Lung (tissue), 12 donors: ENCODE data around the gene TCF12. TPM values are rescaled to one million over a fixed set of nuclear protein-coding genes. Genes with fewer than 3 reads are reported as not detected.

Experiments
- ATAC-seq: fragments of 200-7000 bp; cut with Tn5 transposase; one replicate; pipeline ENCODE4 v1.9.1; 2020; ENCODE audit warnings: moderate number of reproducible peaks; ENCODE audit not compliant: insufficient read depth, low FRiP score
- DNase-seq, 3 donors: peaks; one replicate each; pipeline ENCODE4 v3.0.0-alpha.2; 2013 to 2017
- H3K27ac ChIP-seq, 2 donors: one replicate each; pipeline ENCODE4 v1.5.1; 2013; ENCODE audit warnings: mild to moderate bottlenecking in 2 of 2, moderate library complexity in 2 of 2, control low read depth in 1 of 2, inconsistent platforms in 1 of 2, low read depth in 1 of 2, low read length in 1 of 2
- H3K27me3 ChIP-seq, 3 donors: one replicate each; pipeline ENCODE4 v1.5.1; 2013; ENCODE audit warnings: low read length in 2 of 3; ENCODE audit not compliant: control insufficient read depth in 3 of 3, insufficient read depth in 3 of 3
- H3K36me3 ChIP-seq, 4 donors: one replicate each; pipeline ENCODE4 v1.5.1; 2013; ENCODE audit warnings: low read length in 4 of 4, mild to moderate bottlenecking in 1 of 4, moderate library complexity in 1 of 4; ENCODE audit not compliant: control insufficient read depth in 4 of 4, insufficient read depth in 4 of 4
- H3K4me1 ChIP-seq, 5 donors: one replicate each; pipeline ENCODE4 v1.5.1; 2013; ENCODE audit warnings: low read length in 5 of 5, mild to moderate bottlenecking in 2 of 5, moderate library complexity in 1 of 5; ENCODE audit not compliant: control insufficient read depth in 5 of 5, insufficient read depth in 5 of 5
- H3K4me3 ChIP-seq: one replicate; pipeline ENCODE4 v1.5.1; 2013; ENCODE audit warnings: mild to moderate bottlenecking, control low read depth, moderate library complexity
- H3K9ac ChIP-seq, 2 donors: one replicate each; pipeline ENCODE4 v1.5.1; 2013; ENCODE audit warnings: low read length in 2 of 2, control low read depth in 1 of 2; ENCODE audit not compliant: insufficient read depth in 1 of 2
- H3K9me3 ChIP-seq, 4 donors: one replicate each; pipeline ENCODE4 v1.5.1; 2013; ENCODE audit warnings: low read length in 3 of 4, mild to moderate bottlenecking in 1 of 4, moderate library complexity in 1 of 4; ENCODE audit not compliant: control insufficient read depth in 4 of 4, insufficient read depth in 3 of 4
- WGBS, 2 donors: extraction: QIAGEN DNeasy Blood & Tissue Kit; methylation state at CpG; one replicate each; pipeline ENCODE4 v1.1.7; 2013; 5-methylcytosine and 5-hydroxymethylcytosine counted together
- polyA plus RNA-seq, 2 donors: library from polyadenylated mRNA; stranded (reverse); fragments of 200-250 nt; gene quantifications; one replicate each; pipeline ENCODE4 v1.2.1, GENCODE V29; 2013
- total RNA-seq, 2 donors: library from RNA; depleted of rRNA in 1 of 2; stranded (reverse); fragments of >200 nt in 1 of 2; gene quantifications; one replicate each; pipeline ENCODE4 v1.2.1, GENCODE V29; 2014 to 2021
- TF ChIP-seq, protein P1 (sequence below): IDR thresholded peaks from 2 replicates; pipeline ENCODE4 v1.5.1; 2012; ENCODE audit warnings: mild to moderate bottlenecking; ENCODE audit errors: control extremely low read depth, extremely low read depth
- donor health status: control.
- donor health status: control.
- donor health status: Bipolar disorder and iron deficiency.
- donor health status: healthy.
- donor health status: DM: yes; HTN: yes; CAD: no.

The TCF12 gene
- total and polyA plus RNA-seq, 4 donors: 9.6 to 314 (median 56.3) TPM

DNA sequence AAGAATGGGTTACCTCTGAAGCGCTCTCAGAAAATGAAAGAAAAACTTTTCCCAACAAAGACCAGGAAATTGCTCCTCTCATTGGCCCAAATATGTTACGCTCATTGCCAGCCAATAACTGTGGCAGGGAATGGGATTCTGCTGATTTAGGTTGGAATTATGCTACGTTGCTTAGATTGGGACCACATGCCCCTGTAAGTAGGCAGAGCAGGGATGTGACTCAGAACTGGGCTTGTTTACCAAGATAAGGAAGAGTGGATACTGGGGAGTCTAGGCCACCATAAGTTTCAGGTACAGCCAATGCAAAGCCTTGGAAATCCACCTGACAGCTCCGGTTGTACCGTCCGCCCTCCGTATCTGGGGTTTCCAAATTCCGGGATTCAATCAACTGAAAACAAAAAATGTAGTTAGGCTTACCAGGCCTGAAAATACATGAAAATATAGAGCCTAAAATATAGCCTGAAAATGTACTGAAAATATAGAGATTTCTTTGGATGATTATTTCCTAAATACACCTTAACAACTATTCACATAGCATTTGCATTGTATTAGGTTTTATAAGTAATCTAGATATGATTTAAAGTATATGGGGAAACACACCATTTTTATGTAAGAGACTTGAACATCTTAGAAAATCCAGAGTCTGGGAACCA is 1.5 kb upstream of the TCF12 start:
- H3K27me3 ChIP-seq: no peaks in the 10 kb centered on the region
- peaks cover 0 to 23% (median 3%) of the 10 kb centered on the region in 5 donors for H3K4me1 ChIP-seq
- no peak overlapping the region for H3K4me3 ChIP-seq
- ATAC-seq (no peak), DNase-seq (no peak)
- 98 to 99% methylated on average over 8 of the region's 8 CpGs for WGBS, 2 donors
- no peaks in the 10 kb centered on the region for H3K9me3 ChIP-seq
- TF ChIP-seq, protein P1, sequence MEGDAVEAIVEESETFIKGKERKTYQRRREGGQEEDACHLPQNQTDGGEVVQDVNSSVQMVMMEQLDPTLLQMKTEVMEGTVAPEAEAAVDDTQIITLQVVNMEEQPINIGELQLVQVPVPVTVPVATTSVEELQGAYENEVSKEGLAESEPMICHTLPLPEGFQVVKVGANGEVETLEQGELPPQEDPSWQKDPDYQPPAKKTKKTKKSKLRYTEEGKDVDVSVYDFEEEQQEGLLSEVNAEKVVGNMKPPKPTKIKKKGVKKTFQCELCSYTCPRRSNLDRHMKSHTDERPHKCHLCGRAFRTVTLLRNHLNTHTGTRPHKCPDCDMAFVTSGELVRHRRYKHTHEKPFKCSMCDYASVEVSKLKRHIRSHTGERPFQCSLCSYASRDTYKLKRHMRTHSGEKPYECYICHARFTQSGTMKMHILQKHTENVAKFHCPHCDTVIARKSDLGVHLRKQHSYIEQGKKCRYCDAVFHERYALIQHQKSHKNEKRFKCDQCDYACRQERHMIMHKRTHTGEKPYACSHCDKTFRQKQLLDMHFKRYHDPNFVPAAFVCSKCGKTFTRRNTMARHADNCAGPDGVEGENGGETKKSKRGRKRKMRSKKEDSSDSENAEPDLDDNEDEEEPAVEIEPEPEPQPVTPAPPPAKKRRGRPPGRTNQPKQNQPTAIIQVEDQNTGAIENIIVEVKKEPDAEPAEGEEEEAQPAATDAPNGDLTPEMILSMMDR: no peak
- H3K27ac ChIP-seq: no peak overlapping the region
- H3K9ac ChIP-seq: no peak overlapping the region
- H3K36me3 ChIP-seq: peaks cover 0 to 6% (median 0%) of the 10 kb centered on the region in 4 donors

DNA sequence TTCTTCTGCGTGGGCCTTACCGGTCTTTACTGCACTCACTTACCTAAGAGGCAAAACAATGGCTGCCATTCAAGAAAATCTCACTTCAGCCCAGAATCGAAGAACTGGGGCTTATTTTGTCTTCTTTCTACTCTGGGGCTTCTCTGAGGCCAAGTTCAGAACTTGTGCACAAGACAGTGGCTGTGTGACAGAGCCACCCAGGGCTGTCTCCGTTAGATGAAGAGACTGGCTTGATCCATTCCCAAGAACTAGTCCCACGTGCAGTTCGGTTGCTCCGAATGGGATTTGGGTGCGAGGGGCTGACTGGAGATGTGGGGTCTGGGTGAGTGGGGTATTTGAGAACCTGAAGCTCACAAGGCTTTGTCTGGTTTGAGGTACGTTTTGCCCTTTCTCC is 795 bp upstream of the TCF12 start:
- H3K9ac ChIP-seq: peak overlapping the region; percentile 81 to 87
- 12 to 19% methylated on average over 9 of the region's 9 CpGs for WGBS, 2 donors
- no peaks in the 10 kb centered on the region for H3K9me3 ChIP-seq
- peaks cover 0 to 6% (median under 1%) of the 10 kb centered on the region in 4 donors for H3K36me3 ChIP-seq
- DNase-seq (peak in 2 of 3 donors; percentile 25 to 49), ATAC-seq (no peak)
- H3K27ac ChIP-seq: peak overlapping the region; percentile 99
- no peaks in the 10 kb centered on the region for H3K27me3 ChIP-seq
- H3K4me1 ChIP-seq: peaks cover 0 to 23% (median 3%) of the 10 kb centered on the region in 5 donors
- peak overlapping the region; percentile 98 for H3K4me3 ChIP-seq
- TF ChIP-seq, protein P1: no peak

DNA sequence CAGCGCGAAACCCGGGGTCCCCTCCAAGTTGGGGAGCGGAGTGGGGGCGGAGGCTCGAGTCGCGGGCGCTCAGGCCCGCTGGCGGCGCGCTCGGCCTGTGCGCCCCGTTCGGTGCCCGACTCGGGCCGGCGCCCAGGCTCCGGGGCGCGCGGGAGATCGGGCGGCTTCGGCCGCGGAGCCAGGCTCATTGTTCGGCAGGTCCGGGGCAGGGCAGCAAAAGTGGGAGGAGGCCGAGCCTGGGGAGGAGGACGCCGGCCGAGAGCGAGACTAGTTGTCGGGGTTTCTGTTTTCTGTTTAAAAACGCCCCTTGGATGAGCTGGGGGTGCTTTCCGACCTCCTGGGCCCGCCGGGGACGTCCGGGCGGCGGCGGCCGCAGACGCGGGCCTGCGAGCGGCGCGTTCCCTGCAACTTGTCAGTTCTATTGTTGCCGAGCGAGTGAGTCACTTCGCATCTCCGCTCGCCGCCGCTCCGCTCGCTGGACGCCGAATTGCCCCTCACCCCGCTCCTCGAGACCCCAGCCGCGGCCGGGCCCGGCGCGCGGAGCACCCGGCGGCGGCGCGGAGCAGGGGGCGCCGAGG is 676 bp downstream of the TCF12 start:
- TF ChIP-seq, protein P1: no peak
- Histone ChIP-seq H3K27me3 (no peaks in the 10 kb centered on the region), H3K4me3 (peak overlapping the region; percentile 98), H3K9ac (peak overlapping the region; percentile 54 to 90), H3K36me3 (peaks cover 0 to 6% (median 2%) of the 10 kb centered on the region in 4 donors), H3K9me3 (no peaks in the 10 kb centered on the region), H3K4me1 (peaks cover 0 to 33% (median 3%) of the 10 kb centered on the region in 5 donors), H3K27ac (peak overlapping the region; percentile 99)
- DNase-seq (peak; percentile 62 to 71 (median 68)), ATAC-seq (peak; percentile 35)
- WGBS, 2 donors: 0% methylated on average over 75 to 81 of the region's 81 CpGs
